Measurements from ENCODE around the gene CSDE1.
A peak's percentile ranks its signal among the peaks of the same experiment; 100 is the strongest.

The CSDE1 gene

DNA sequence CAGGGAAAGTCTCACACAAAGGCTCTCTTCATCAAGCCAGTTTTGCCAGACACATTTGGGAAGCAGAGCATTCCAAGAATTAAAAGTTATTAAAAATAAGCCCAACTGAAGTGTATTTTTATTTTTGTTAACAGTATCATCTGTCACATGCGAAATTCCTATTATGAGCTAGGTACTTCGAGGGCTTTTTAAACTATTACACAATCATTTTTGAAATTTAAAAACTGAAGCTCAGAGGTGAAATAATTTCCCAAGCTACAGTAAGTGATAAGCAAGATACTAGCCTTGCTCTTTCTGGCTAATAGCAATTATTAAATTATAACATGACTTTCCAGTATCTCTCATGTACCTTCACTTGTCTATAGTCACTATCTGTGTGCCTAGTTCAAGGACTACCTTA is 29.2 kb downstream of the CSDE1 start:
- no peak for DNase-seq (ENCODE audit: low read depth)
- TF ChIP-seq, protein P1, sequence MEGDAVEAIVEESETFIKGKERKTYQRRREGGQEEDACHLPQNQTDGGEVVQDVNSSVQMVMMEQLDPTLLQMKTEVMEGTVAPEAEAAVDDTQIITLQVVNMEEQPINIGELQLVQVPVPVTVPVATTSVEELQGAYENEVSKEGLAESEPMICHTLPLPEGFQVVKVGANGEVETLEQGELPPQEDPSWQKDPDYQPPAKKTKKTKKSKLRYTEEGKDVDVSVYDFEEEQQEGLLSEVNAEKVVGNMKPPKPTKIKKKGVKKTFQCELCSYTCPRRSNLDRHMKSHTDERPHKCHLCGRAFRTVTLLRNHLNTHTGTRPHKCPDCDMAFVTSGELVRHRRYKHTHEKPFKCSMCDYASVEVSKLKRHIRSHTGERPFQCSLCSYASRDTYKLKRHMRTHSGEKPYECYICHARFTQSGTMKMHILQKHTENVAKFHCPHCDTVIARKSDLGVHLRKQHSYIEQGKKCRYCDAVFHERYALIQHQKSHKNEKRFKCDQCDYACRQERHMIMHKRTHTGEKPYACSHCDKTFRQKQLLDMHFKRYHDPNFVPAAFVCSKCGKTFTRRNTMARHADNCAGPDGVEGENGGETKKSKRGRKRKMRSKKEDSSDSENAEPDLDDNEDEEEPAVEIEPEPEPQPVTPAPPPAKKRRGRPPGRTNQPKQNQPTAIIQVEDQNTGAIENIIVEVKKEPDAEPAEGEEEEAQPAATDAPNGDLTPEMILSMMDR (IDR thresholded peaks at IDR 0.05; ENCODE audit: low read length, missing control alignments) = no peak
- no peak overlapping the region for H3K4me3 ChIP-seq (replicated peaks; ENCODE audit: low read depth, low read length)

GRCh38 chr1:114725230-114725629 is 32.6 kb downstream of the CSDE1 start:
- H3K4me3 ChIP-seq (replicated peaks; ENCODE audit: low read depth, low read length) = no peak overlapping the region
- TF ChIP-seq, protein P1 (IDR thresholded peaks at IDR 0.05; ENCODE audit: low read length, missing control alignments) = no peak
- DNase-seq (ENCODE audit: low read depth) = no peak

DNA sequence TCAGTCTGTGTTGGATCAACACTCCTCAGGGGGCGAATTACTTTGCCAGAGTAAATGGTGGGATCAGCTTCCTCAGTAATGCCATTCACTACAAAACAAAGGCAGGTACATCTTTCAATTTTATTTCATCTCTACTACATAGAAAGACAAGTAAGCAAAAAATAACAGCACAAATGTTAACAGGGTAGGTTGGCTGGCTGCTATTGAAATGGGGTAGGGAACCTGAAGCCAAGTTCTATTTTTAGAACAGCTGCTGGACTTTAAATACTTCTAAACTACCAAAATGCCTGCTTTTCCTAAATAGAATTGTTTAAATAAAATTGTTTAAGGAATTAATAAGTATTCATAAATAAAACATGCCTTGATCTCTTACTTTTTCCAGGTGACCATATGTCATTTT is 33.9 kb downstream of the CSDE1 start:
- DNase-seq (ENCODE audit: low read depth) = no peak
- TF ChIP-seq, protein P1 (IDR thresholded peaks at IDR 0.05; ENCODE audit: low read length, missing control alignments) = no peak
- H3K4me3 ChIP-seq (replicated peaks; ENCODE audit: low read depth, low read length) = no peak overlapping the region

- no peak for DNase-seq (ENCODE audit: low read depth)
- no peak overlapping the region for H3K4me3 ChIP-seq (replicated peaks; ENCODE audit: low read depth, low read length)
- TF ChIP-seq, protein P1 (IDR thresholded peaks at IDR 0.05; ENCODE audit: low read length, missing control alignments) = no peak
These were observed 34.3 kb downstream of the CSDE1 start for GRCh38 chr1:114723457-114723856.

DNA sequence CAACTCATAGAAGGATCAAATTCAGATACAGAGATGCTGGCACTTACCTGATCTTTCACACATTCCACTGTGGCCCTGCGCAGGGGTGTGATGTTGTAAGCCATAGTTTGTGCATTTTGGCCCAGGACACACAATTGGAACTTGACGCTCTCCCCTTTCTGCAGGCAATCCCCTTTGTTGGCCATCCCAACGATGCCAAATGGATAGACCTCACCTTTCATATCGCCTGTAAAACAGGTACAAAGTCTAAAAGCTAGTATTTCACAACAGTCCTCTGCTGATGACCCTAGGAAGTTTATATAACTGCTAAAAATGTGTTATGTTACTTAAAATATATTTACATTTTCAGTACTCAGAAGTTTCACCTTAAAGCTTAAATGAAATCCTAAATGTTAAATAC is 37.3 kb downstream of the CSDE1 start:
- no peak overlapping the region for H3K4me3 ChIP-seq (replicated peaks; ENCODE audit: low read depth, low read length)
- no peak for DNase-seq (ENCODE audit: low read depth)
- TF ChIP-seq, protein P1 (IDR thresholded peaks at IDR 0.05; ENCODE audit: low read length, missing control alignments) = no peak

- DNase-seq (ENCODE audit: low read depth) = no peak
- TF ChIP-seq, protein P1 (IDR thresholded peaks at IDR 0.05; ENCODE audit: low read length, missing control alignments) = no peak
- no peak overlapping the region for H3K4me3 ChIP-seq (replicated peaks; ENCODE audit: low read depth, low read length)
These were observed 38.4 kb downstream of the CSDE1 start for GRCh38 chr1:114719424-114719787.

DNA sequence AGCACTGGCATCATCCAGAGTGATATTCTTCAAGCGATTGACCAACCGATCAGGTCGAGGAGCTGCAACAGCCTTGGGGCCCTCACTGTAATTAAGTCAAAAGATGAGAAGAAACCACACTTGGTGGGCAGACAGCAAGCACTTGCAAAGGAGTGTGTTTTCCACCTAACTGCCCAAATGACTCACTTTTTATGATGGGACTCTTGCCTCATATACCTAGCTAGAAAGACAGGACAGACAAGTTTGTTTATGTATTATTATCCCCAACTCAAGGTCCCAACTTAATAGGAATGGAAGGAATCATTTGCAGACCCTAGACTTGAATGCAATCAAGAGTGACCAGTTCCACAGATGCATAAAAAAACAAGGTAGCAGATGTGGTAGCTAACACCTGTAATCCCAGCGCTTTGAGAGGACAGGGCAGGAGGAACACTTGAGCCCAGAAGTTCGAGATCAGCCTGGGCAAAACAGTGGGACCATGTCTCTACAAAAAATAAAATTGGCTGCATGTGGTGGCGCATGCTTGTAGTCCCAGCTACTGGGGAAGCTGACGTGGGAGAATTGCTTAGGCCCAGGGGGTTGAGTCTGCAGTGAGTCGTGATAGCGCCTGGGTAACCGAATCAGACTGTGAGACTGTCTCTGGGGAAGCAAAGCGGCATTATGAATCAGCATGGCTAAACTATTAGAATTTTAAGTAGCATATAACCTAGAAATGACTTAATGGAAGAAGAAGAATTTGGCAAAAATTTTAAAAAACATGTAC is 38.9 kb downstream of the CSDE1 start:
- TF ChIP-seq, protein P1 (IDR thresholded peaks at IDR 0.05; ENCODE audit: low read length, missing control alignments) = no peak
- no peak overlapping the region for H3K4me3 ChIP-seq (replicated peaks; ENCODE audit: low read depth, low read length)
- peak; percentile 9 for DNase-seq (ENCODE audit: low read depth)
